Measurements from ENCODE around the gene MOB3A. TPM values are rescaled to one million over a fixed set of nuclear protein-coding genes. Genes with fewer than 3 reads are reported as not detected.

MOB3A gene
- total and polyA plus RNA-seq, 9 of the 15 experiments (the other 6 are each of a cell fraction or from before 2014, with no cell fraction given), result 1.1 to 24.1 (median 6.0) TPM

GRCh38 chr19:2050349-2050990, 45.7 kb downstream of the MOB3A start (continued):
- no peak for TF ChIP-seq HINFP (tag; conservative IDR thresholded peaks at IDR 0.05; ENCODE audit: low read depth)
- TF ChIP-seq ZNF24 (IDR thresholded peaks at IDR 0.05), result no peak
- no peak for TF ChIP-seq TARDBP (IDR thresholded peaks at IDR 0.05)
- no peak for TF ChIP-seq ZNF584 (CRISPR knock-in tag; IDR thresholded peaks at IDR 0.05; ENCODE audit: low read depth)
- TF ChIP-seq PML (IDR thresholded peaks at IDR 0.05; ENCODE audit: low read length), result no peak
- TF ChIP-seq ELK1 (CRISPR knock-in tag; IDR thresholded peaks at IDR 0.05), result no peak
- TF ChIP-seq HEY1 (CRISPR knock-in tag; IDR thresholded peaks at IDR 0.05; ENCODE audit: borderline replicate concordance), result no peak
- no peak for TF ChIP-seq NFIC (IDR thresholded peaks at IDR 0.05)
- TF ChIP-seq SMAD2 (IDR thresholded peaks at IDR 0.05; ENCODE audit: low read depth, low read length), result no peak
- peak; percentile 37 for TF ChIP-seq SRSF7 (optimal IDR thresholded peaks at IDR 0.05; ENCODE audit: low read depth, low read length)
- TF ChIP-seq ZNF12 (CRISPR knock-in tag; IDR thresholded peaks at IDR 0.05), result no peak
- peak; percentile 4; the same call in 1 of the 2 replicates for TF ChIP-seq MED1 (CRISPR knock-in tag; IDR thresholded peaks at IDR 0.05; ENCODE audit: borderline replicate concordance)
- TF ChIP-seq ZNF740 (CRISPR knock-in tag; IDR thresholded peaks at IDR 0.05), result peak; percentile 69; the same call in 1 of the 2 replicates
- peak in 1 of 2 experiments; percentile 4; a peak in 1 of 4 replicates for TF ChIP-seq ZNF740 (tag; IDR thresholded peaks at IDR 0.05)
- no peak for TF ChIP-seq MEF2D (tag; conservative IDR thresholded peaks at IDR 0.05; ENCODE audit: low read depth)
- no peak for TF ChIP-seq PCBP2 (IDR thresholded peaks at IDR 0.05; ENCODE audit: low read depth, low read length, poor library complexity, severe bottlenecking)
- no peak for TF ChIP-seq ASH1L (IDR thresholded peaks at IDR 0.05; ENCODE audit: borderline replicate concordance, low read depth, partially characterized antibody)
- peak; percentile 89 for TF ChIP-seq POLR2G (IDR thresholded peaks at IDR 0.05; ENCODE audit: low read depth, low read length)
- no peak for TF ChIP-seq THRAP3 (IDR thresholded peaks at IDR 0.05; ENCODE audit: borderline replicate concordance)
- TF ChIP-seq ZNF354B (CRISPR knock-in tag; IDR thresholded peaks at IDR 0.05), result no peak
- no peak for TF ChIP-seq ZMIZ1 (IDR thresholded peaks at IDR 0.05; ENCODE audit: low read depth in 2 of 2, low read length in 2 of 2)
- no peak for TF ChIP-seq ATF1 (CRISPR knock-in tag; IDR thresholded peaks at IDR 0.05)
- TF ChIP-seq ATF1 (tag; IDR thresholded peaks at IDR 0.05), result no peak; the same call in 1 of the 2 replicates

Data from K562 (cell line).